GM19463 (cell line): Measurements from ENCODE around the gene SYMPK.
"Not testable (repeated sequence)": the region's sequence is repeated elsewhere in the genome, so short reads cannot be mapped to it uniquely, and the experiment has no call there.

Experiments
- ATAC-seq: cut with Tn5 transposase; IDR thresholded peaks from one replicate; pipeline ENCODE4 v1.9.1; 2021; ENCODE audit warnings: mild to moderate bottlenecking, moderate library complexity; ENCODE audit not compliant: unreplicated experiment

The SYMPK gene

GRCh38 chr19:45862564-45863334, at the start of gene SYMPK:
SYMPK (minus strand) TSS chr19:45863147; CDS start chr19:45854495, 8,652 bp downstream.
- ATAC-seq, result peak; percentile 94

GRCh38 chr19:45911291-45911690, 48.3 kb upstream of the SYMPK start:
- ATAC-seq, result no peak

- no peak for ATAC-seq
Observed at GRCh38 chr19:45908956-45909355, 46.0 kb upstream of the SYMPK start.

- ATAC-seq, result no peak
Observed at GRCh38 chr19:45906221-45906620, 43.3 kb upstream of the SYMPK start.

GRCh38 chr19:45905011-45905410, 42.1 kb upstream of the SYMPK start:
- no peak for ATAC-seq

GRCh38 chr19:45902651-45903625, 40.0 kb upstream of the SYMPK start:
- peak; percentile 78 for ATAC-seq

GRCh38 chr19:45901912-45902650, 39.1 kb upstream of the SYMPK start, which contains the start of gene MYPOP:
MYPOP (minus strand) TSS chr19:45902613; CDS start chr19:45901773, 840 bp downstream.
- no peak for ATAC-seq

GRCh38 chr19:45901432-45901911, 38.5 kb upstream of the SYMPK start:
- ATAC-seq, result no peak

GRCh38 chr19:45900738-45901431, 37.9 kb upstream of the SYMPK start:
- ATAC-seq, result no peak

GRCh38 chr19:45899919-45900589, 37.1 kb upstream of the SYMPK start:
- ATAC-seq, result no peak

- no peak for ATAC-seq
Observed at GRCh38 chr19:45899253-45899652, 36.3 kb upstream of the SYMPK start.

- no peak for ATAC-seq
Observed at GRCh38 chr19:45897261-45897812, 34.4 kb upstream of the SYMPK start.

GRCh38 chr19:45895983-45896599, 33.1 kb upstream of the SYMPK start:
- not testable (repeated sequence) for ATAC-seq

- no peak for ATAC-seq
Observed at GRCh38 chr19:45895519-45895972, 32.6 kb upstream of the SYMPK start.

GRCh38 chr19:45890877-45891276, 27.9 kb upstream of the SYMPK start:
- ATAC-seq, result no peak

GRCh38 chr19:45889210-45889885, 26.4 kb upstream of the SYMPK start:
- no peak for ATAC-seq

- ATAC-seq, result no peak
Observed at GRCh38 chr19:45887200-45887710, 24.3 kb upstream of the SYMPK start.
